Hepatocyte (in vitro differentiated cells): ENCODE data around the gene HOXA5. TPM values are rescaled to one million over a fixed set of nuclear protein-coding genes. Genes with fewer than 3 reads are reported as not detected.

ENCODE experiments used
- DNase-seq: peaks from one replicate; pipeline ENCODE4 v3.0.0-alpha.2; 2016; ENCODE audit warnings: low spot score
- H2AFZ ChIP-seq: fragments of 200-600 bp; sonication (generic); 2 replicates; pipeline ENCODE4 v1.6.0; 2016; ENCODE audit warnings: antibody characterized with exemption, mild to moderate bottlenecking
- H3K27ac ChIP-seq: fragments of 200-600 bp; sonication (generic); 2 replicates; pipeline ENCODE4 v1.5.1; 2016; ENCODE audit warnings: mild to moderate bottlenecking
- H3K27me3 ChIP-seq: fragments of 200-600 bp; sonication (generic); 2 replicates; pipeline ENCODE4 v1.6.1; 2016
- H3K36me3 ChIP-seq: fragments of 200-600 bp; sonication (generic); replicated peaks from 2 replicates; pipeline ENCODE4 v1.5.1; 2016; ENCODE audit warnings: low read depth; ENCODE audit not compliant: insufficient read depth
- H3K4me1 ChIP-seq: fragments of 200-600 bp; sonication (generic); 2 replicates; pipeline ENCODE4 v1.5.1; 2016; ENCODE audit warnings: mild to moderate bottlenecking, moderate library complexity; ENCODE audit not compliant: insufficient read depth
- H3K4me2 ChIP-seq: fragments of 200-600 bp; sonication (generic); 2 replicates; pipeline ENCODE4 v1.6.0; 2016
- H3K4me3 ChIP-seq: fragments of 200-600 bp; sonication (generic); 2 replicates; pipeline ENCODE4 v1.5.1; 2016; ENCODE audit warnings: mild to moderate bottlenecking
- H3K79me2 ChIP-seq: fragments of 200-600 bp; sonication (generic); 2 replicates; pipeline ENCODE4 v1.6.0; 2017; ENCODE audit warnings: mild to moderate bottlenecking
- H3K9me2 ChIP-seq: fragments of 200-600 bp; sonication (generic); replicated peaks from 2 replicates; pipeline ENCODE4 v1.6.0; 2017; ENCODE audit warnings: mild to moderate bottlenecking; ENCODE audit not compliant: insufficient read depth
- H3K9me3 ChIP-seq: fragments of 200-600 bp; sonication (generic); 2 replicates; pipeline ENCODE4 v1.5.1; 2016; ENCODE audit warnings: low read depth, mild to moderate bottlenecking
- H4K20me1 ChIP-seq: fragments of 200-600 bp; sonication (generic); 2 replicates; pipeline ENCODE4 v1.6.0; 2016; ENCODE audit warnings: mild to moderate bottlenecking; ENCODE audit not compliant: insufficient read depth, poor library complexity, severe bottlenecking
- CTCF ChIP-seq: fragments of 200-600 bp; sonication (generic); IDR thresholded peaks from 2 replicates; pipeline ENCODE4 v1.5.1; 2016; ENCODE audit warnings: antibody characterized with exemption, mild to moderate bottlenecking; ENCODE audit not compliant: poor library complexity
- EZH2 ChIP-seq: fragments of 200-600 bp; sonication (generic); IDR thresholded peaks from 2 replicates; pipeline ENCODE4 v1.6.1; 2016; ENCODE audit warnings: antibody characterized with exemption, mild to moderate bottlenecking, borderline replicate concordance
- EZH2phosphoT487 ChIP-seq: fragments of 200-600 bp; sonication (generic); IDR thresholded peaks from one replicate; pipeline ENCODE4 v1.6.1; 2018; ENCODE audit warnings: antibody characterized with exemption, mild to moderate bottlenecking, low read depth, moderate library complexity; ENCODE audit not compliant: unreplicated experiment, severe bottlenecking
- WGBS: methylation state at CpG from one replicate; pipeline ENCODE4 v1.1.6; 2016; ENCODE audit warnings: low lambda C conversion rate; ENCODE audit errors: missing lambda C conversion rate; 5-methylcytosine and 5-hydroxymethylcytosine counted together
- polyA plus RNA-seq: library from polyadenylated mRNA; unstranded; fragments of >200 nt; fragmentation: Nextera tagmentation; extraction: Ambion mirVana; gene quantifications from 2 replicates; pipeline ENCODE4 v1.2.1, GENCODE V29; 2016
- total RNA-seq: library from RNA; depleted of rRNA; stranded (reverse); fragments of >200 nt; gene quantifications from 2 replicates; pipeline ENCODE4 v1.2.3, GENCODE V29; 2014

Gene HOXA5
- total and polyA plus RNA-seq, 2 experiments from 2014 or later, result 0.70 to 0.92 TPM

- peak overlapping the region; percentile 97 for H3K27ac ChIP-seq
Measured at GRCh38 chr7:27188386-27189294, 45.2 kb upstream of the HOXA5 start.

GRCh38 chr7:27187475-27188385 is 44.2 kb upstream of the HOXA5 start:
- WGBS, result 11% methylated on average over 42 of the region's 46 CpGs
- H3K36me3 ChIP-seq, result no peaks in the 10 kb centered on the region
- peaks cover 95% of the 10 kb centered on the region for H3K27me3 ChIP-seq
- no peak overlapping the region for H2AFZ ChIP-seq
- no peak for DNase-seq
- no peaks in the 10 kb centered on the region for H3K9me2 ChIP-seq
- peak overlapping the region; percentile 96 for H3K4me2 ChIP-seq
- peaks cover 36% of the 10 kb centered on the region for H3K4me1 ChIP-seq
- peak overlapping the region; percentile 97 for H3K27ac ChIP-seq
- TF ChIP-seq CTCF (no peak), EZH2phosphoT487 (peak; percentile 54), EZH2 (peak; percentile 87)
- peaks cover 95% of the 10 kb centered on the region for H3K79me2 ChIP-seq
- no peaks in the 10 kb centered on the region for H3K9me3 ChIP-seq
- H4K20me1 ChIP-seq, result no peaks in the 10 kb centered on the region
- peak overlapping the region; percentile 38 for H3K4me3 ChIP-seq

More at GRCh38 chr7:27188386-27189294, 45.2 kb upstream of the HOXA5 start:
- peaks cover 95% of the 10 kb centered on the region for H3K79me2 ChIP-seq
- TF ChIP-seq CTCF (no peak), EZH2 (peak; percentile 18), EZH2phosphoT487 (peak; percentile 60)
- no peaks in the 10 kb centered on the region for H3K9me2 ChIP-seq
- H3K4me3 ChIP-seq, result peak overlapping the region; percentile 38
- DNase-seq, result no peak
- peak overlapping the region; percentile 96 for H3K4me2 ChIP-seq
- H3K4me1 ChIP-seq, result peaks cover 35% of the 10 kb centered on the region
- H3K36me3 ChIP-seq, result no peaks in the 10 kb centered on the region
- no peaks in the 10 kb centered on the region for H3K9me3 ChIP-seq
- H2AFZ ChIP-seq, result no peak overlapping the region
- peaks cover 95% of the 10 kb centered on the region for H3K27me3 ChIP-seq
- H4K20me1 ChIP-seq, result no peaks in the 10 kb centered on the region
- WGBS, result 5% methylated on average over 45 of the region's 49 CpGs

- no peaks in the 10 kb centered on the region for H3K36me3 ChIP-seq
- whole genome bisulfite sequencing, result 33% methylated on average over 4 of the region's 4 CpGs
- H4K20me1 ChIP-seq, result no peaks in the 10 kb centered on the region
- no peaks in the 10 kb centered on the region for H3K9me2 ChIP-seq
- peak overlapping the region; percentile 97 for H3K27ac ChIP-seq
- no peak overlapping the region for H2AFZ ChIP-seq
- TF ChIP-seq CTCF (no peak), EZH2phosphoT487 (peak; percentile 9)
- H3K27me3 ChIP-seq, result peaks cover 97% of the 10 kb centered on the region
- H3K9me3 ChIP-seq, result no peaks in the 10 kb centered on the region
- peaks cover 95% of the 10 kb centered on the region for H3K79me2 ChIP-seq
- H3K4me1 ChIP-seq, result peaks cover 39% of the 10 kb centered on the region
- H3K4me2 ChIP-seq, result peak overlapping the region; percentile 96
- peak overlapping the region; percentile 46 for H3K4me3 ChIP-seq
- no peak for DNase-seq
Measured at GRCh38 chr7:27186668-27187474, 43.4 kb upstream of the HOXA5 start.
